Superior temporal gyrus (tissue), 1 donor: ENCODE data around the gene SEMG1.
A peak's percentile ranks its signal among the peaks of the same experiment; 100 is the strongest.

ENCODE experiments used
- DNase-seq: peaks from one replicate; pipeline ENCODE4 v3.0.0-alpha.2; 2016; ENCODE audit errors: extremely low spot score

SEMG1 gene

GRCh38 chr20:45206725-45207124, at the start of gene SEMG1:
Gene SEMG1, plus strand, starts transcription at chr20:45207033. Its CDS starts 21 bp downstream, at chr20:45207054.
- DNase-seq, result no peak

- peak; percentile 22 for DNase-seq
Observed at GRCh38 chr20:45157962-45158361, 48.9 kb upstream of the SEMG1 start.

DNA sequence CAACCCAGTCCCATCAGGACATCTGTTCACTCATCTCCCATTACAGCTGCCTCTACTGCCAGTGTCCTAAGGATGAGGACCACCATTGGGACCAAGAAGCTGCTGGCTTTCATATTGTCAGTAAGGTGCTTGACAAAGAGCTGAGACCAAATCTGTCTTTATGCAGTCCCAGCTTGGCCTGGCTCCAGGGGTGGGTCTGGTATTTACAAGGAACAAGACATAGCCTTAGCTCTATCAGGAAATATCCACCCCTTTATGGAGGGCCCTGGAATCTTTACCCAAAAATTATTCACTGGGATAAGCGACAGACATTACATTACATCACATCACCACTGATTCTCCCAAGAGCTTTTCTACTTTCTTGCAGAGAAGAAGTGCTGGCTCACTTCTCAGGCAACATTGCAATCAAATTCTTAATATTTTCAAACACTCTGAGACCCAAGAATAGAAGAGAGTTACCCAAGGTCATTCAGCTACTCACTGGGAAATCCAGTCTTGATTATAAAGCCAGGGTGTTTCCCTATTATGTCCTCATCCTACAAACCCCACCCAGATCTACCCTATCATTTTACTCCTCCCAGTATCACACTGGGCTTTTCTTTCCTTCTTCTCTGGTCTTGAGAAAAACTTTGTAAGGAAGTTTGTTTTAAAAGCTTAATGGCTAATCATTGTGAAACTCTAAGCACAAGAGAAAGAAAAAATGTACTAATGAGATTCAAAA, 43.6 kb upstream of the SEMG1 start:
- DNase-seq, result no peak

DNA sequence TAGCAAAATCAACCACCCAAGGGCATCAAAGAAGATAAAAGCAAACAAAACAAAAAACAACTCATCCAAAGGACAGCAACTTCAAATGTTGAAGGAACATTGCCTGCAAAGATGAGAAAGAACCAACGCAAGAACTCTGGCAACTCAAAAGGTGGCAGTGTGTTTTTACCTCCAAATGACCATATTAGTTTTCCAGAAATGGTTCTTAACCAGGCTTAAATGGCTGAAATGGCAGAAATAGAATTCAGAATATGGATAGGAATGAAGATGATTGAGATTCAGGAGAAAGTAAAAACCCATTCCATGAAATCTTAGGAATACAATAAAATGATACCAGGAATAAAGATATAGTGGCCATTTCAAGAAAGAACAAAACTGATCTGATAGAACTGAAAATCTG, 41.9 kb upstream of the SEMG1 start:
- DNase-seq, result no peak

DNA sequence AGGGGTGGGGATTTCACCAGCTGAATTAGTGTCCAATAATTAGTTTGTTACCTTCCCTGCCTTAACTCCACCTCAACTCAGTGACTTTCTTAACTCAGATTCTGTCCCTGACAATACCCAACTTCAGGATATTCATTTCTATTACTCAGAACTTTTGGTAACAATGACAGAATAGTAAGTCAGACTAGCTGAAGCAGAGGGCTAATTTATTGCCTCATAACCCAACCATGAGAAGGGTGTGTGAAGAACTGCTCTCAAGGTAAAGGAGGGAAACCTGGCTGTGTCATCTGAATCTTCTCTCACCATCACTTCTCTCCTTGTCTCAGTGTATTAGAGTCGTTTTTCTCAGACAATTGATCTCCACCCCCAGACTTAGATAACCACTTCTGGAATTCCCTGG, 33.3 kb upstream of the SEMG1 start:
- DNase-seq, result no peak

DNA sequence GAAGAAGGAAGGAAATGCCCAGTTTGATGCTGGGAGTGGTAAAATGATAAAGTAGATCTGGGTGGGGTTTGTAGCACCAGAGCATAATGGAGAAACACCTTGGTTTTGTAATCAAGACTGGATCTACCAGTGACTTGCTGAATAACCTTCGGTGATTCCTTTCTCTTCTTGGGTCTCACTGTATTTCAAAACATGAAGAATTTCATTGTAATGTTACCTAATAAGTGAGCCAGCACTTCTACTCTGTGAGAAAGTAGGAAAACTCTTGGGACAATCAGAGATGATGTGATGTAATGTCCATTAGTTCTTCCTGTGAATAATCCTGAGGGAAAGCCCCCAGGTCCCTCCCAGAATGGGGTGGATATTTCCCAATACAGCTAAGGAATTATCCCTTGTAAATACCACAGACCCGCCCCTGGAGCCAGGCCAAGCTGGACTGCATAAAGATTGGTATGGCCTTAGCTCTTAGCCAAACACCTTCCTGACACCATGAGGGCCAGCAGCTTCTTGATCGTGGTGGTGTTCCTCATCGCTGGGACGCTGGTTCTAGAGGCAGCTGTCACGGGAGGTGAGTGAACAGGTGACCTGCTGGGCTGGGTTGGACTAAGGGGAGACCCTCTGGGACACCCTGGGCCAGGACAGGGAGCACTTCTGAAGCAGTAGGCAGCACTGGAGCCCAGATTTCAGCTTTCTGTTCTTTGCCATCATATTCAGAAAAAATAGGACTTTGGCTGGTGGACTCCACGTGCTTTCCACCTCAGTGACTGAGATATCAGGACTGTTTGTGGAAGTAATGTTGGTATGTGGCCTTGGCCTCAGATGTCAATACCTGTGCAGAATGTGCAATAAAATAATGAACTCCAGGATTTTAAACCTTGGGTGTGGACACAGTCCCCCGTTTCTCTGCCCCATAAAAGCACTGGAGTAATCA, 32.1 kb upstream of the SEMG1 start, which contains the start of gene PI3:
PI3 (plus strand) TSS at position 469 of the 931 bp plus-strand sequence; CDS start at position 490, 21 bp downstream.
- no peak for DNase-seq

DNA sequence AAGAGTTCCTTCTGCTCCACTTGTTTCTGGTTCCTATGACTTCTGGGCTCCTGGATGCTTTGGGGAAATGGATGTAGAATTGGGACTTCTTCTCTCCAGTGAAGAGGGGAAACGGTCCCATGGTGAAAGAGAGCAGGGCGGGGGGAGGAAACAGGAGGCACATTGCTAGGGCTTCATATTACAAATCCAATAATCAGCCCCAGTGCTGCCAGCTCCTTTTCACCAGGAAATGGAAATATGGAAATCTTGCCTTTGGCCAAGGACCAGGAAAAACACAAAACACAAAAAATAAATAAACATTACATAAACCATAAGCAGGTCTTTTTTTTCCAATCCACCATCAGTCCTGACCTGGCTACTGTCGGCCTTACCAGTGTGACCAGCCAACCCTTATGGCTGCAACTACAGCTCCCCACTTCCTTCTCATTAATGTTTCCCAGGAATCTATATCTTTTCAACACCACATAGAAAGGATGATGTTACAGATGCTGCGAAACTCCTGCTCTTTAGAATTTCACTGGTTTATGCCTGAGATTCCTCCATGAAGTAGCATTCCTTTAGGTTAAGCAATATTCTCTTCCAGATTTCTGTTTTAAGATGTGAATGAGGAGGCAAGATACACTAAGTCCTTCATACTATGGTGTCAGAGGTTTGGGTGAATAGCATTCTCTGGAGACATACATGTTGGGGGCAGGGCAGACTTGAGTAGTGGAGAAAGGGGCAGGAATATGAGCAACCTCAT, 30.1 kb upstream of the SEMG1 start:
- DNase-seq, result no peak

DNA sequence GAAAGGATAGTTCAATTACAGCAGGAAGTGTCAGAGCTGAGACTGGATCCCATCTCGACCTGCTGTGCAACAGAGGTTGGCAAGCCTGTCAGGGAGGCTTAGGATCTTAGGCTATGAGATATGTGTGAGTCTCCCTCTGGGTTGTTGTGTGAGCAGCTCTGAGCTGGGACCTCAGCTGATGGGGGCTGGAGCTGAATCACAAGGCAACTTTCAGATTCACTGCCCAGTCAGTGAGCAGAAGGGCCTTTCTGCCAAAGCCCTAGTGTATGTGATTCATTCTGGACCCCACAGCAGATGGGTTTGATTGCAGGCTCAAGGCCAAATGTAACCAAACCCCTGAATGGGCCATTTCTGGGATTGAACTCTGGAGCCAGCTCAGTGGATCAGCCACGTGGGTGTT, 27.7 kb upstream of the SEMG1 start:
- DNase-seq, result no peak

GRCh38 chr20:45181639-45182038, 25.2 kb upstream of the SEMG1 start:
- DNase-seq, result no peak

GRCh38 chr20:45183084-45183483, 23.7 kb upstream of the SEMG1 start:
- no peak for DNase-seq

- no peak for DNase-seq
Observed at GRCh38 chr20:45187693-45188092, 19.1 kb upstream of the SEMG1 start.

- DNase-seq, result no peak
Observed at GRCh38 chr20:45189067-45189609, 17.7 kb upstream of the SEMG1 start.

DNA sequence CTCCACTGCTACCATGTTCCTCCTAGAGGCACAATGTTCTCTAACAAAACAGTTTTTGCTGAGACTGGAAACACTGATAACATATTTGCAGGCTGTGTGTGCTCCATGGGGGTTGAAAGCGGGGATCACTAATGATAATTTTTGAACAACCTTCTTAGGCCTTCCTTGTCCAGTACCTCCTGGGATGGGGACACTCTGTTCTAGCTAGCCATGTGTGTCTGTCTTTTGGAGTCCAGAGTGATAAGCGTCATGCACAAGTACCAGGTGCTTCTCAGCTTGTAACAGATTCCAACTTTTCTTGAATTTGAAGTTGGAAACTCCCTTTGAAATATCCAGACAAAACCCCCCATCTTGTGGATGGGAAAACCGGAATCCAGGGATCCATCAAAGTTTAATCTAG, 17.0 kb upstream of the SEMG1 start:
- DNase-seq, result no peak

DNA sequence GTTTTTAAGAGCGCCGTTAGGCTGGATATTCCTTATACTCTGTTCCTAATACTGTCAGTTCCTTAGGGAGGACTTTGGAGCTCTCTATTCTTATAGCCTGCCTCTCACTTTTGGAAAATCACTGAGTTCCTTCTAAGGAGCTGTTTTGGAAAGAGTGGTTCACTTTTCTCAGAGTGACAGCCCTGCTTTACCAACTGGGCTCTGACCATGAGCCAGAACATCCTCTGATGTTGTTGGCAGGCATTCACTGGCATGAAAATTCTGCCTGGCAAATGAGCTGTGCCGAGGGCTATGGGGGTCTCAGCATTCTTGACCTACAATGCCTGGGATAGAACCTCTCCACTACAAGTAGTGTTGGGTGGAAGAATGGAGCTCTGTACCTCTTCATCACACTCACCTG, 14.9 kb upstream of the SEMG1 start:
- DNase-seq, result peak; percentile 54

DNA sequence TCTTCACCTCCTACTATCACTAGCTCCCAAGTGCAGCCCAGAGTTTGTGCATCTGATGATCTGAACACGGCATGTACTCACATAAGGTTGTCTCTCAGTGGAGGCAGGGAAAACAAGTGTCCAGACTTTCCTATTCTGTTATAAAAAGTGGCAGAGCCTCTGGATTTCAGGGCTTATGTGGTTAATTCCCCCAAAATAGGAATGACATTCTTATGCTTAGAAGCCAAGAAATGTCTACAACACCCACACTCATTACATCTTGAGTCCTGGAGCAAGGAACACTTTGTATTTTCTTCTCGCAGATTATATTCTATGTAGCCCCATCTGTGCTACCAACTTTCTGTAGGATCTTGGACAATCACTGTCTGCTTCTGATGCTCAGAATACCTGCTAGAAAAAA, 13.5 kb upstream of the SEMG1 start:
- peak; percentile 70 for DNase-seq

DNA sequence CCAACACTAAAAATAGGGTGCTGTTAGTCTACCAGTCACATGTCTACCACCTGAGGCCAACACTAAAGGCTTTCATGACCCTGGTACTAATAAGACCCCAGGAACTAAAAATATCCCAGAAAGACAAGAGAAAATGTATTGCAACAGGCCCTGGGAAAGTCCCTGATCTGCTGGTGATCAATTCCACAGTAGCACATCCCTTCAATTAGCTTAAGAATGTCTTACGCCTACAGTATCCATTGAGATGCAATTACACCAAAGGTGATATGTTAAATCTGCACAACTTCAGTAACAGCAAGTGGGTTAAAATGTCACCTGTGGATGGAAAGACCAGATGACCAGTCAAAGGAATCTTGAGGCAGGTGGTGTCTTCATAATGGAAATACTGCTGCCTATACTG, 3.1 kb downstream of the SEMG1 start:
- DNase-seq, result no peak

GRCh38 chr20:45211569-45212474, 5.0 kb downstream of the SEMG1 start:
- DNase-seq, result no peak

GRCh38 chr20:45212836-45213235, 6.0 kb downstream of the SEMG1 start:
- no peak for DNase-seq

- no peak for DNase-seq
Observed at GRCh38 chr20:45218124-45218523, 11.3 kb downstream of the SEMG1 start.

GRCh38 chr20:45218636-45219035, 11.8 kb downstream of the SEMG1 start:
- no peak for DNase-seq

DNA sequence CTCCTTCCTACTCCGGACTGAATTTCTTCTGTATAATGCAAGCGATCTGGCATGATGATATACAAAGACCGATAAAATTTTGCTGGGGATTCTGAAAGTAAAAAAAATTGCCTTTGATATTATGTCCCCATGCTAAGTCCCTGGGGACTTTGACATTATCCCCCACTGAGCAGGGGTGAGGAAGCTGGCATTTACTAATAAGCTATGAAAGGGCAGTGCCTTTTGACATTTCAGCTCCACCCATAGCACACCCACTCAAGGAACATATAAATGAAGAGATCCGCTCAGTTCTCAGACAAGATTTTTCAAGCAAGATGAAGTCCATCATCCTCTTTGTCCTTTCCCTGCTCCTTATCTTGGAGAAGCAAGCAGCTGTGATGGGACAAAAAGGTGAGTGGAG, 14.2 kb downstream of the SEMG1 start, which contains the start of gene SEMG2:
SEMG2 (plus strand) TSS at position 298 of the 400 bp plus-strand sequence; CDS start at position 315, 17 bp downstream.
- DNase-seq, result no peak
